ENCODE results near the gene ACTL6B. TPM values are rescaled to one million over a fixed set of nuclear protein-coding genes. Genes with fewer than 3 reads are reported as not detected.

The ACTL6B gene
- polyA plus RNA-seq, 1 of the 3 experiments (the other 2 are of a cell fraction) = 0.67 TPM

GRCh38 chr7:100691676-100692577, 35.7 kb upstream of the ACTL6B start (continued):
- TF ChIP-seq POLR2AphosphoS5 (IDR thresholded peaks at IDR 0.05; ENCODE audit: low read depth, low read length) (no peak), GABPA (IDR thresholded peaks at IDR 0.05; ENCODE audit: low read depth) (no peak)

- H3K9me2 ChIP-seq = no peaks in the 10 kb centered on the region
- CTCF ChIA-PET = interaction anchor here (0.7 to 11.0 kb wide), 18 partner anchors 10 to 224 kb away, joined by 3 to 227 read pairs (median 14); partner anchors contain the start of genes ACTL6B, MOSPD3, POP7 and SLC12A9
- no peak for DNase-seq
- H4K20me1 ChIP-seq (ENCODE audit: insufficient read depth) = peaks cover 52% of the 10 kb centered on the region
- H3K4me2 ChIP-seq = no peak overlapping the region
- TF ChIP-seq MXI1 (IDR thresholded peaks at IDR 0.05; ENCODE audit: low read depth, low read length) (no peak), SIN3A (IDR thresholded peaks at IDR 0.05; ENCODE audit: borderline replicate concordance, low read depth, low read length) (no peak), YY1 (IDR thresholded peaks at IDR 0.05; ENCODE audit: low read depth) (no peak), ELF1 (IDR thresholded peaks at IDR 0.05) (no peak), SMC3 (IDR thresholded peaks at IDR 0.05; ENCODE audit: low read depth, low read length) (no peak), USF2 (IDR thresholded peaks at IDR 0.05; ENCODE audit: borderline replicate concordance, low read depth, low read length) (no peak), POLR2AphosphoS5 (IDR thresholded peaks at IDR 0.05; ENCODE audit: low read depth, low read length) (no peak), FOXM1 (IDR thresholded peaks at IDR 0.05; ENCODE audit: low read depth) (no peak), PBX3 (IDR thresholded peaks at IDR 0.05) (no peak), JUND (IDR thresholded peaks at IDR 0.05) (no peak), RFX5 (IDR thresholded peaks at IDR 0.05; ENCODE audit: low read length) (no peak), CHD2 (IDR thresholded peaks at IDR 0.05; ENCODE audit: low read length, partially characterized antibody) (no peak), FOXJ3 (CRISPR knock-in tag; IDR thresholded peaks at IDR 0.05) (no peak), GATA2 (CRISPR knock-in tag; IDR thresholded peaks at IDR 0.05) (no peak), FOSL2 (IDR thresholded peaks at IDR 0.05; ENCODE audit: borderline replicate concordance, low read depth) (no peak), TEAD4 (IDR thresholded peaks at IDR 0.05; ENCODE audit: borderline replicate concordance, insufficient read depth) (no peak), TAF1 (IDR thresholded peaks at IDR 0.05; ENCODE audit: borderline replicate concordance, low read depth, low read length) (no peak), EZH2phosphoT487 (IDR thresholded peaks at IDR 0.05; ENCODE audit: borderline replicate concordance, low read depth) (no peak), RAD21 (IDR thresholded peaks at IDR 0.05; ENCODE audit: low read length) (no peak)
- peaks cover 9 to 50% of the 10 kb centered on the region in 2 experiments for H3K36me3 ChIP-seq (replicated peaks in 1 of 2; ENCODE audit: control insufficient read depth in 1 of 2, insufficient read depth in 2 of 2, low read length in 1 of 2)
- peaks cover 11% of the 10 kb centered on the region for H3F3A ChIP-seq (replicated peaks; ENCODE audit: insufficient read depth)
- POLR2A ChIA-PET = interaction anchor here (0.6 to 1.9 kb wide), 4 partner anchors 11 to 202 kb away, joined by 3 to 6 read pairs (median 4); partner anchors contain the start of gene POP7
- H3K9ac ChIP-seq = no peak overlapping the region
- H3K79me2 ChIP-seq (ENCODE audit: insufficient read depth) = peaks cover 55% of the 10 kb centered on the region
- H2AFZ ChIP-seq (ENCODE audit: low read depth) = no peak overlapping the region
- peaks cover 18 to 23% of the 10 kb centered on the region in 2 experiments for H3K4me1 ChIP-seq (ENCODE audit: control insufficient read depth in 1 of 2, insufficient read depth in 2 of 2, low read depth in 1 of 2, low read length in 1 of 2)
- no peaks in the 10 kb centered on the region for H3K27me3 ChIP-seq (ENCODE audit: insufficient read depth)
- H3K4me3 ChIP-seq (ENCODE audit: low read depth in 2 of 2, low read length in 1 of 2) = no peak overlapping the region
- 95% methylated on average over 17 of the region's 18 CpGs for WGBS (ENCODE audit: low lambda C conversion rate)
- H3K9me3 ChIP-seq = no peaks in the 10 kb centered on the region
- H3K27ac ChIP-seq (ENCODE audit: low read depth in 2 of 2, low read length in 1 of 2) = no peak overlapping the region; a peak in 1 of 4 replicates
Measured at GRCh38 chr7:100689230-100690135, 33.2 kb upstream of the ACTL6B start.
